MM.1S (cell line): Measurements from ENCODE around the gene IQCF5.
"Not testable (repeated sequence)": the region's sequence is repeated elsewhere in the genome, so short reads cannot be mapped to it uniquely, and the experiment has no call there.

ENCODE experiments used
- EZH2phosphoT487 ChIP-seq: fragments of 300-600 bp; sonication (generic); IDR thresholded peaks from 2 replicates; pipeline ENCODE4 v1.6.1; 2018; ENCODE audit warnings: antibody characterized with exemption, low read length
- TF ChIP-seq, protein P1 (sequence below): fragments of 300-600 bp; sonication (generic); IDR thresholded peaks from 2 replicates; pipeline ENCODE4 v1.5.1; 2016; ENCODE audit warnings: antibody characterized with exemption, low read length, mixed read lengths

DNA sequence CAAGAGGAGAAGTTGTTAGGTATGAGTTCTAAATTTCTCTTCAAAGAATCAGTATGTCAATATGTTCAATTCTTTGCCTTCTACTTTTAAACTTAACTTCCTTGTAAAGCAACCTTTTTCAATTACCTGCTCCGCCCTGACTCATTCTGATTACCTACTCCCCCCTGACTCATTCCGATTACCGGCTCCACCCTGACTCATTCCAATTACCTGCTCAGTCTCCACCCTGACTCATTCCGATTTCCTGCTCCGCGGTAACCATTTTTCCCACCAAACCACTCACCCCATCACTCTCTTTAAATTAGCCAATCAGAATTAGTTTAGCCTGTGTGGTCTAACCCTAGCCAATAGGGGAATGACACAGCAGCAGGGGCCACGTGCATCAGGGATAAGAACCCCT is 27.0 kb upstream of the IQCF5 start:
- TF ChIP-seq, protein P1, sequence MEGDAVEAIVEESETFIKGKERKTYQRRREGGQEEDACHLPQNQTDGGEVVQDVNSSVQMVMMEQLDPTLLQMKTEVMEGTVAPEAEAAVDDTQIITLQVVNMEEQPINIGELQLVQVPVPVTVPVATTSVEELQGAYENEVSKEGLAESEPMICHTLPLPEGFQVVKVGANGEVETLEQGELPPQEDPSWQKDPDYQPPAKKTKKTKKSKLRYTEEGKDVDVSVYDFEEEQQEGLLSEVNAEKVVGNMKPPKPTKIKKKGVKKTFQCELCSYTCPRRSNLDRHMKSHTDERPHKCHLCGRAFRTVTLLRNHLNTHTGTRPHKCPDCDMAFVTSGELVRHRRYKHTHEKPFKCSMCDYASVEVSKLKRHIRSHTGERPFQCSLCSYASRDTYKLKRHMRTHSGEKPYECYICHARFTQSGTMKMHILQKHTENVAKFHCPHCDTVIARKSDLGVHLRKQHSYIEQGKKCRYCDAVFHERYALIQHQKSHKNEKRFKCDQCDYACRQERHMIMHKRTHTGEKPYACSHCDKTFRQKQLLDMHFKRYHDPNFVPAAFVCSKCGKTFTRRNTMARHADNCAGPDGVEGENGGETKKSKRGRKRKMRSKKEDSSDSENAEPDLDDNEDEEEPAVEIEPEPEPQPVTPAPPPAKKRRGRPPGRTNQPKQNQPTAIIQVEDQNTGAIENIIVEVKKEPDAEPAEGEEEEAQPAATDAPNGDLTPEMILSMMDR = not testable (repeated sequence)
- TF ChIP-seq EZH2phosphoT487 = not testable (repeated sequence)
